ENCODE results near the gene UPF3A.

The UPF3A gene

GRCh38 chr13:114264886-114265611 lies 16.4 kb upstream of the UPF3A start:
- no peak for DNase-seq

- DNase-seq = no peak
Observed at GRCh38 chr13:114266241-114266640, 15.2 kb upstream of the UPF3A start.

GRCh38 chr13:114268344-114269280 lies 12.8 kb upstream of the UPF3A start:
- DNase-seq = no peak

GRCh38 chr13:114269281-114269770 lies 12.1 kb upstream of the UPF3A start:
- DNase-seq = no peak

- DNase-seq = no peak
Observed at GRCh38 chr13:114272977-114273376, 8.4 kb upstream of the UPF3A start.

GRCh38 chr13:114275304-114275703 lies 6.1 kb upstream of the UPF3A start:
- no peak for DNase-seq

- DNase-seq = no peak
Observed at GRCh38 chr13:114279146-114279545, 2.3 kb upstream of the UPF3A start.

- no peak for DNase-seq
Observed at GRCh38 chr13:114279758-114280355, 1.5 kb upstream of the UPF3A start.

- DNase-seq = peak; percentile 56
Observed at GRCh38 chr13:114282041-114282670, 755 bp downstream of the UPF3A start.

- DNase-seq = no peak
Observed at GRCh38 chr13:114283576-114283975, 2.2 kb downstream of the UPF3A start.

- no peak for DNase-seq
Observed at GRCh38 chr13:114284680-114285079, 3.3 kb downstream of the UPF3A start.

- no peak for DNase-seq
Observed at GRCh38 chr13:114285166-114285808, 3.9 kb downstream of the UPF3A start.

GRCh38 chr13:114286808-114287207 lies 5.4 kb downstream of the UPF3A start:
- DNase-seq = no peak

GRCh38 chr13:114288157-114288591 lies 6.8 kb downstream of the UPF3A start:
- no peak for DNase-seq

GRCh38 chr13:114296448-114296847 lies 15.0 kb downstream of the UPF3A start:
- DNase-seq = no peak

GRCh38 chr13:114296902-114297301 lies 15.5 kb downstream of the UPF3A start:
- no peak for DNase-seq

GRCh38 chr13:114298866-114299265 lies 17.5 kb downstream of the UPF3A start:
- no peak for DNase-seq

GRCh38 chr13:114299604-114300305 lies 18.4 kb downstream of the UPF3A start:
- DNase-seq = no peak

GRCh38 chr13:114303700-114304327 lies 22.4 kb downstream of the UPF3A start:
- DNase-seq = no peak

GRCh38 chr13:114304346-114305034 lies 23.1 kb downstream of the UPF3A start:
- DNase-seq = no peak

GRCh38 chr13:114309086-114309485 lies 27.7 kb downstream of the UPF3A start:
- DNase-seq = no peak

Measured in NCI-H510A treated with DMSO at 0.1 percent for 48 hours (cell line).